Stimulated activated CD4-positive, alpha-beta T cell treated with anti-CD3 and anti-CD28 coated beads, Interleukin-1b, Interleukin-23, amount 100 ng/mL, for 48 hours (primary cell): ENCODE results near the gene ANAPC5.
"Not testable (repeated sequence)": the region's sequence is repeated elsewhere in the genome, so short reads cannot be mapped to it uniquely, and the experiment has no call there.

Experiments
- DNase-seq: peaks from one replicate; pipeline ENCODE4 v3.0.0-alpha.2; 2020

Gene ANAPC5

GRCh38 chr12:121284551-121285390, 67.4 kb downstream of the ANAPC5 start:
- no peak for DNase-seq

- DNase-seq, result no peak
Measured at GRCh38 chr12:121283841-121284240, 68.4 kb downstream of the ANAPC5 start.

GRCh38 chr12:121283388-121283787, 68.8 kb downstream of the ANAPC5 start:
- DNase-seq, result no peak

GRCh38 chr12:121282910-121283309, 69.3 kb downstream of the ANAPC5 start:
- not testable (repeated sequence) for DNase-seq

- no peak for DNase-seq
Measured at GRCh38 chr12:121282072-121282742, 70.0 kb downstream of the ANAPC5 start.

- not testable (repeated sequence) for DNase-seq
Measured at GRCh38 chr12:121281116-121281515, 71.1 kb downstream of the ANAPC5 start.

- DNase-seq, result not testable (repeated sequence)
Measured at GRCh38 chr12:121280531-121280930, 71.7 kb downstream of the ANAPC5 start.

GRCh38 chr12:121279507-121279915, 72.7 kb downstream of the ANAPC5 start:
- no peak for DNase-seq

GRCh38 chr12:121279071-121279375, 73.2 kb downstream of the ANAPC5 start:
- no peak for DNase-seq

GRCh38 chr12:121278169-121279070, 73.8 kb downstream of the ANAPC5 start:
- DNase-seq, result no peak

GRCh38 chr12:121277374-121277759, 74.8 kb downstream of the ANAPC5 start:
- no peak for DNase-seq

- no peak for DNase-seq
Measured at GRCh38 chr12:121274036-121274763, 78.0 kb downstream of the ANAPC5 start.

GRCh38 chr12:121273364-121273896, 78.8 kb downstream of the ANAPC5 start:
- no peak for DNase-seq

- DNase-seq, result no peak
Measured at GRCh38 chr12:121267822-121268221, 84.4 kb downstream of the ANAPC5 start.

- DNase-seq, result no peak
Measured at GRCh38 chr12:121264951-121265515, 87.2 kb downstream of the ANAPC5 start.

- DNase-seq, result no peak
Measured at GRCh38 chr12:121264135-121264534, 88.1 kb downstream of the ANAPC5 start.

- DNase-seq, result no peak
Measured at GRCh38 chr12:121263206-121263935, 88.8 kb downstream of the ANAPC5 start.

GRCh38 chr12:121261398-121261797, 90.8 kb downstream of the ANAPC5 start:
- DNase-seq, result no peak

- no peak for DNase-seq
Measured at GRCh38 chr12:121260091-121260490, 92.1 kb downstream of the ANAPC5 start.

- DNase-seq, result no peak
Measured at GRCh38 chr12:121259074-121259473, 93.1 kb downstream of the ANAPC5 start.
